PC-9 (cell line): ENCODE measurements around the gene SNAPIN.

ENCODE experiments used
- EZH2 ChIP-seq: fragments of 200-600 bp; sonication (generic); IDR thresholded peaks from 2 replicates; pipeline ENCODE4 v1.8.0; 2017; ENCODE audit warnings: antibody characterized with exemption, low read depth
- TF ChIP-seq, protein P1 (sequence below): fragments of 200-600 bp; sonication (generic); conservative IDR thresholded peaks from 2 replicates; pipeline ENCODE4 v1.6.1; 2017; ENCODE audit warnings: mixed run types, antibody characterized with exemption, mild to moderate bottlenecking, moderate library complexity

DNA sequence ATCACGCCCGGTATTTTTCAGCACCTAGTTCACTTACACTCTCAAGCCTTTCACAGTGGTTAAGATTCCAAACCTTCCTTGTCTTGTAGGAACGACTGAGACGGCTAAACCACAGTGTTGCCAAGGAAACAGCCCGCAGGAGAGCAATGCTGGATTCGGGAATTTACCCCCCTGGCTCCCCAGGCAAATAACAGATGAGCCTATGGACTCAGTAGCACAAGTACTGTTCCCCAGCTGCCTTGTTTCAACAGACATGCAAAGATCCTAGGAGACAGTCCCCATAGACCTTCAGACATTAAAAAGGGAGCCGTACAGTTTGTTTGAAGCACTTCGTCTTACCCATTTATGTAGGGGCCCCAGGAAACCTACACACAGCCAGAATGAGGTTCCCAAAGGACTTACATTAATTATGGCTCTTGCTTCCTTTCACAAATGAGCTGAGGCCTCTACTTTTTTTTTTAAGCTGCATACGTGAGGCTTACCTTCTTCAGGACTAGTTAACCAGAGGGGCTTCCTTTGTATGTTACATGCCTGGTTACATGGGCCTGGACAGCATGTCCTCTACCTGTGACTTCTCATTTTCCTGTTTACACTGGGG is 2.7 kb downstream of the SNAPIN start:
- TF ChIP-seq, protein P1, sequence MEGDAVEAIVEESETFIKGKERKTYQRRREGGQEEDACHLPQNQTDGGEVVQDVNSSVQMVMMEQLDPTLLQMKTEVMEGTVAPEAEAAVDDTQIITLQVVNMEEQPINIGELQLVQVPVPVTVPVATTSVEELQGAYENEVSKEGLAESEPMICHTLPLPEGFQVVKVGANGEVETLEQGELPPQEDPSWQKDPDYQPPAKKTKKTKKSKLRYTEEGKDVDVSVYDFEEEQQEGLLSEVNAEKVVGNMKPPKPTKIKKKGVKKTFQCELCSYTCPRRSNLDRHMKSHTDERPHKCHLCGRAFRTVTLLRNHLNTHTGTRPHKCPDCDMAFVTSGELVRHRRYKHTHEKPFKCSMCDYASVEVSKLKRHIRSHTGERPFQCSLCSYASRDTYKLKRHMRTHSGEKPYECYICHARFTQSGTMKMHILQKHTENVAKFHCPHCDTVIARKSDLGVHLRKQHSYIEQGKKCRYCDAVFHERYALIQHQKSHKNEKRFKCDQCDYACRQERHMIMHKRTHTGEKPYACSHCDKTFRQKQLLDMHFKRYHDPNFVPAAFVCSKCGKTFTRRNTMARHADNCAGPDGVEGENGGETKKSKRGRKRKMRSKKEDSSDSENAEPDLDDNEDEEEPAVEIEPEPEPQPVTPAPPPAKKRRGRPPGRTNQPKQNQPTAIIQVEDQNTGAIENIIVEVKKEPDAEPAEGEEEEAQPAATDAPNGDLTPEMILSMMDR, result no peak
- no peak for TF ChIP-seq EZH2
